GM12878 (cell line): ENCODE data around the gene CAPN15. TPM values are rescaled to one million over a fixed set of nuclear protein-coding genes. Genes with fewer than 3 reads are reported as not detected.

Experiments used
- HSF1 ChIP-seq: fragments of 150-350 bp; IDR thresholded peaks from 2 replicates; pipeline ENCODE4 v1.6.1; 2014; ENCODE audit warnings: mild to moderate bottlenecking, low read depth, low read length
- PKNOX1 ChIP-seq: fragments of 450-650 bp; IDR thresholded peaks from 2 replicates; pipeline ENCODE4 v1.6.1; 2016; ENCODE audit warnings: mild to moderate bottlenecking
- PRDM15 ChIP-seq: fragments of 450-650 bp; formaldehyde crosslinking; IDR thresholded peaks from 2 replicates; pipeline ENCODE4 v1.4.0; 2020; ENCODE audit warnings: mild to moderate bottlenecking, moderate library complexity
- SIN3A ChIP-seq: IDR thresholded peaks from 2 replicates; pipeline ENCODE4 v1.6.1; 2012; ENCODE audit warnings: low read depth, low read length, improper control_type of control experiment
- STAT1 ChIP-seq: fragments of 450-650 bp; conservative IDR thresholded peaks from 2 replicates; pipeline ENCODE4 v1.6.1; 2014; ENCODE audit warnings: antibody characterized with exemption, mild to moderate bottlenecking
- polyA plus RNA-seq, 11 experiments: library from polyadenylated mRNA; depleted of rRNA in 4 of 11; unstranded in 6 of 11; stranded (reverse) in 5 of 11; fragments of >200 nt; fragmentation: Nextera tagmentation in 4 of 11; fragmentation: Illumina TruSeq in 1 of 11; extraction: Ambion mirVana in 4 of 11; extraction: Trizol in 1 of 11; gene quantifications; 1 replicate in 1 of 11; 2 replicates in 10 of 11; pipeline versions ENCODE4 v1.2.1 to v1.2.3, GENCODE V29; 2011 to 2016; ENCODE audit warnings: inconsistent platforms in 2 of 11, missing spikeins in 2 of 11, low read depth in 1 of 11
- total RNA-seq, 4 experiments: library from RNA; depleted of rRNA in 3 of 4; stranded (reverse); fragments of >200 nt in 3 of 4; fragmentation: Illumina TruSeq in 1 of 4; extraction: Trizol in 1 of 4; gene quantifications; 2 replicates each; pipeline versions ENCODE4 v1.2.1 to v1.2.3, GENCODE V29; 2013 to 2021
- TF ChIP-seq, protein P1 (sequence below): fragments of 450-650 bp; IDR thresholded peaks from 2 replicates; pipeline ENCODE4 v1.6.1; 2014; ENCODE audit warnings: mild to moderate bottlenecking
- TF ChIP-seq, protein P2 (sequence below): fragments of 450-650 bp; IDR thresholded peaks from 2 replicates; pipeline ENCODE4 v1.6.1; 2016; ENCODE audit warnings: mild to moderate bottlenecking, moderate library complexity, borderline replicate concordance
- TF ChIP-seq, protein P3 (sequence below): fragments of 450-650 bp; IDR thresholded peaks from 2 replicates; pipeline ENCODE4 v1.6.1; 2017; ENCODE audit warnings: mild to moderate bottlenecking
- TF ChIP-seq, protein P4 (sequence below), 3 experiments: IDR thresholded peaks in 2 of 3; conservative IDR thresholded peaks in 1 of 3; 2 replicates each; pipeline ENCODE4 v1.5.1; 2011; ENCODE audit warnings: low read depth in 3 of 3, low read length in 3 of 3, mild to moderate bottlenecking in 3 of 3, control low read depth in 2 of 3, moderate library complexity in 2 of 3, inconsistent platforms in 1 of 3, mixed read lengths in 1 of 3; ENCODE audit not compliant: control insufficient read depth in 2 of 3, insufficient read depth in 1 of 3; ENCODE audit errors: extremely low read depth in 1 of 3

The CAPN15 gene
- total and polyA plus RNA-seq, 10 of the 15 experiments (the other 5 are each of a cell fraction or from before 2014, with no cell fraction given) = 0.40 to 78.5 (median 8.3) TPM

DNA sequence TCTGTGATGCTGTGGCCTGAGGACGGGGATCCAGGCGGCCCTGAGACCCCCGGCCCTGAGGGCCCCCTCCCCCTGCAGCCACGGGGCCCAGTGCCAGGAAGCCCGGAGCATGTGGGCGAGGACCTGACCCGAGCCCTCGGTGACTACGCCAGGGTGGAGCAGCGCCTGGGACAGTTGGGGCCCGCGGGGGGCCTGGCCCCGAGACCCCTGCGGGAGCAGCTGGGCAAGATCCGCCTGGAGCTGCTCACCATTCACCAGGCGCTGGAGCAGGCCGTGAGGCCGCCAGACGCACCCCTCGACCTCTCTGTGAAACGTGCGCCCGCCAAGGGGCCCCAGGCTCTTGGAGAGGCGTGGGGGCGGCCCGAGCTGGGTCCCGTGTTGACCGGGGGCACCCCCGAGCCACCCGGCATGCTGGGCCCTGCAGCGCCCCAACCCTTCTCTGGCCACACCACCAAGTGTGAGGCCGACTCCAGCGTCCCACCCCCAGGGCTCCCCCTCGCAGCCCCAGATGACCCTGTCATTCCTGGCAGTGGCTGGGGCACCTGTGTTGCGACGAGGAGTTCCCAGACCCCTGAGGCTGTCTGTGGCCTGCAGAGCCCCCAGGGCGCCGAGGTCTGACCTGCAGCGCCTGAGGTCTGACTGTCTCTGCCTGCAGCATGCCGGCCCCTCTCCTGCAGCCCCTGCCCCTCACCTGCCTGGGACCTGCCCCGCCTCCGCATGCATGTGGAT lies 37.3 kb downstream of the CAPN15 start (continued):
- no peak for TF ChIP-seq PRDM15 (CRISPR knock-in tag)
- TF ChIP-seq, protein P1, sequence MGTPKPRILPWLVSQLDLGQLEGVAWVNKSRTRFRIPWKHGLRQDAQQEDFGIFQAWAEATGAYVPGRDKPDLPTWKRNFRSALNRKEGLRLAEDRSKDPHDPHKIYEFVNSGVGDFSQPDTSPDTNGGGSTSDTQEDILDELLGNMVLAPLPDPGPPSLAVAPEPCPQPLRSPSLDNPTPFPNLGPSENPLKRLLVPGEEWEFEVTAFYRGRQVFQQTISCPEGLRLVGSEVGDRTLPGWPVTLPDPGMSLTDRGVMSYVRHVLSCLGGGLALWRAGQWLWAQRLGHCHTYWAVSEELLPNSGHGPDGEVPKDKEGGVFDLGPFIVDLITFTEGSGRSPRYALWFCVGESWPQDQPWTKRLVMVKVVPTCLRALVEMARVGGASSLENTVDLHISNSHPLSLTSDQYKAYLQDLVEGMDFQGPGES = no peak
- TF ChIP-seq, protein P2, sequence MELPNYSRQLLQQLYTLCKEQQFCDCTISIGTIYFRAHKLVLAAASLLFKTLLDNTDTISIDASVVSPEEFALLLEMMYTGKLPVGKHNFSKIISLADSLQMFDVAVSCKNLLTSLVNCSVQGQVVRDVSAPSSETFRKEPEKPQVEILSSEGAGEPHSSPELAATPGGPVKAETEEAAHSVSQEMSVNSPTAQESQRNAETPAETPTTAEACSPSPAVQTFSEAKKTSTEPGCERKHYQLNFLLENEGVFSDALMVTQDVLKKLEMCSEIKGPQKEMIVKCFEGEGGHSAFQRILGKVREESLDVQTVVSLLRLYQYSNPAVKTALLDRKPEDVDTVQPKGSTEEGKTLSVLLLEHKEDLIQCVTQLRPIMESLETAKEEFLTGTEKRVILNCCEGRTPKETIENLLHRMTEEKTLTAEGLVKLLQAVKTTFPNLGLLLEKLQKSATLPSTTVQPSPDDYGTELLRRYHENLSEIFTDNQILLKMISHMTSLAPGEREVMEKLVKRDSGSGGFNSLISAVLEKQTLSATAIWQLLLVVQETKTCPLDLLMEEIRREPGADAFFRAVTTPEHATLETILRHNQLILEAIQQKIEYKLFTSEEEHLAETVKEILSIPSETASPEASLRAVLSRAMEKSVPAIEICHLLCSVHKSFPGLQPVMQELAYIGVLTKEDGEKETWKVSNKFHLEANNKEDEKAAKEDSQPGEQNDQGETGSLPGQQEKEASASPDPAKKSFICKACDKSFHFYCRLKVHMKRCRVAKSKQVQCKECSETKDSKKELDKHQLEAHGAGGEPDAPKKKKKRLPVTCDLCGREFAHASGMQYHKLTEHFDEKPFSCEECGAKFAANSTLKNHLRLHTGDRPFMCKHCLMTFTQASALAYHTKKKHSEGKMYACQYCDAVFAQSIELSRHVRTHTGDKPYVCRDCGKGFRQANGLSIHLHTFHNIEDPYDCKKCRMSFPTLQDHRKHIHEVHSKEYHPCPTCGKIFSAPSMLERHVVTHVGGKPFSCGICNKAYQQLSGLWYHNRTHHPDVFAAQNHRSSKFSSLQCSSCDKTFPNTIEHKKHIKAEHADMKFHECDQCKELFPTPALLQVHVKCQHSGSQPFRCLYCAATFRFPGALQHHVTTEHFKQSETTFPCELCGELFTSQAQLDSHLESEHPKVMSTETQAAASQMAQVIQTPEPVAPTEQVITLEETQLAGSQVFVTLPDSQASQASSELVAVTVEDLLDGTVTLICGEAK = no peak
- no peak for TF ChIP-seq SIN3A
- no peak for TF ChIP-seq STAT1
- TF ChIP-seq HSF1 = no peak
- TF ChIP-seq, protein P3, sequence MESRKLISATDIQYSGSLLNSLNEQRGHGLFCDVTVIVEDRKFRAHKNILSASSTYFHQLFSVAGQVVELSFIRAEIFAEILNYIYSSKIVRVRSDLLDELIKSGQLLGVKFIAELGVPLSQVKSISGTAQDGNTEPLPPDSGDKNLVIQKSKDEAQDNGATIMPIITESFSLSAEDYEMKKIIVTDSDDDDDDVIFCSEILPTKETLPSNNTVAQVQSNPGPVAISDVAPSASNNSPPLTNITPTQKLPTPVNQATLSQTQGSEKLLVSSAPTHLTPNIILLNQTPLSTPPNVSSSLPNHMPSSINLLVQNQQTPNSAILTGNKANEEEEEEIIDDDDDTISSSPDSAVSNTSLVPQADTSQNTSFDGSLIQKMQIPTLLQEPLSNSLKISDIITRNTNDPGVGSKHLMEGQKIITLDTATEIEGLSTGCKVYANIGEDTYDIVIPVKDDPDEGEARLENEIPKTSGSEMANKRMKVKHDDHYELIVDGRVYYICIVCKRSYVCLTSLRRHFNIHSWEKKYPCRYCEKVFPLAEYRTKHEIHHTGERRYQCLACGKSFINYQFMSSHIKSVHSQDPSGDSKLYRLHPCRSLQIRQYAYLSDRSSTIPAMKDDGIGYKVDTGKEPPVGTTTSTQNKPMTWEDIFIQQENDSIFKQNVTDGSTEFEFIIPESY = no peak
- TF ChIP-seq PKNOX1 = no peak
- TF ChIP-seq, protein P4, sequence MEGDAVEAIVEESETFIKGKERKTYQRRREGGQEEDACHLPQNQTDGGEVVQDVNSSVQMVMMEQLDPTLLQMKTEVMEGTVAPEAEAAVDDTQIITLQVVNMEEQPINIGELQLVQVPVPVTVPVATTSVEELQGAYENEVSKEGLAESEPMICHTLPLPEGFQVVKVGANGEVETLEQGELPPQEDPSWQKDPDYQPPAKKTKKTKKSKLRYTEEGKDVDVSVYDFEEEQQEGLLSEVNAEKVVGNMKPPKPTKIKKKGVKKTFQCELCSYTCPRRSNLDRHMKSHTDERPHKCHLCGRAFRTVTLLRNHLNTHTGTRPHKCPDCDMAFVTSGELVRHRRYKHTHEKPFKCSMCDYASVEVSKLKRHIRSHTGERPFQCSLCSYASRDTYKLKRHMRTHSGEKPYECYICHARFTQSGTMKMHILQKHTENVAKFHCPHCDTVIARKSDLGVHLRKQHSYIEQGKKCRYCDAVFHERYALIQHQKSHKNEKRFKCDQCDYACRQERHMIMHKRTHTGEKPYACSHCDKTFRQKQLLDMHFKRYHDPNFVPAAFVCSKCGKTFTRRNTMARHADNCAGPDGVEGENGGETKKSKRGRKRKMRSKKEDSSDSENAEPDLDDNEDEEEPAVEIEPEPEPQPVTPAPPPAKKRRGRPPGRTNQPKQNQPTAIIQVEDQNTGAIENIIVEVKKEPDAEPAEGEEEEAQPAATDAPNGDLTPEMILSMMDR (IDR thresholded peaks at IDR 0.05 in 2 of 3, conservative IDR thresholded peaks at IDR 0.05 in 1 of 3; ENCODE audit: control insufficient read depth in 2 of 3, extremely low read depth in 1 of 3, insufficient read depth in 1 of 3, low read depth in 3 of 3, low read length in 3 of 3) = no peak
